SIG-M5 treated with dmso at 0.1 percent for 504 hours (cell line): ENCODE results near the gene MLC1.

ENCODE experiments used
- DNase-seq: peaks from one replicate; lab custom pipeline; 2025; ENCODE audit not compliant: unreplicated experiment; lab: John Stamatoyannopoulos, UW

MLC1 gene

GRCh38 chr22:50016988-50017700 is 68.1 kb downstream of the MLC1 start:
- DNase-seq: no peak

GRCh38 chr22:50016308-50016987 is 68.8 kb downstream of the MLC1 start:
- DNase-seq: no peak

- no peak for DNase-seq
These were observed 69.5 kb downstream of the MLC1 start for GRCh38 chr22:50015451-50016307.

- no peak for DNase-seq
These were observed 70.4 kb downstream of the MLC1 start for GRCh38 chr22:50014655-50015401.

GRCh38 chr22:50014053-50014501 is 71.1 kb downstream of the MLC1 start:
- DNase-seq: no peak

- no peak for DNase-seq
These were observed 72.7 kb downstream of the MLC1 start, which contains the start of gene IL17REL for GRCh38 chr22:50012211-50013181. Gene IL17REL (minus strand): TSS chr22:50012765. CDS start chr22:50012646, 119 bp downstream.

GRCh38 chr22:50011447-50012210 is 73.6 kb downstream of the MLC1 start:
- DNase-seq: no peak

- DNase-seq: no peak
These were observed 74.4 kb downstream of the MLC1 start for GRCh38 chr22:50010676-50011446.

- DNase-seq: no peak
These were observed 75.2 kb downstream of the MLC1 start for GRCh38 chr22:50009765-50010675.
